Natural killer cell (primary cell): ENCODE results near the gene CDK14. TPM values are rescaled to one million over a fixed set of nuclear protein-coding genes. Genes with fewer than 3 reads are reported as not detected.

Experiments used
- ATAC-seq, 3 donors: fragments of 150-1000 bp in 2 of 3; fragments of 200-7000 bp in 1 of 3; cut with Tn5 transposase; 1 replicate in 1 of 3; 2 replicates in 2 of 3; pipeline ENCODE4 v1.10.0; 2021; ENCODE audit warnings: mild to moderate bottlenecking in 2 of 3, moderate library complexity in 2 of 3
- DNase-seq, 2 donors: peaks; one replicate each; pipeline versions ENCODE4 v3.0.0 to v3.0.0-alpha.2; 2013 to 2021; ENCODE audit warnings: mixed read lengths in 1 of 2
- H3K27ac ChIP-seq: one replicate; pipeline ENCODE4 v1.5.1; 2013; ENCODE audit warnings: mild to moderate bottlenecking, low read length
- H3K27me3 ChIP-seq: one replicate; pipeline ENCODE4 v1.6.1; 2013; ENCODE audit warnings: low read length; ENCODE audit not compliant: control insufficient read depth, insufficient read depth
- H3K36me3 ChIP-seq: one replicate; pipeline ENCODE4 v1.6.1; 2013; ENCODE audit warnings: low read length; ENCODE audit not compliant: control insufficient read depth, insufficient read depth
- H3K4me1 ChIP-seq: one replicate; pipeline ENCODE4 v1.6.1; 2013; ENCODE audit warnings: low read length; ENCODE audit not compliant: control insufficient read depth, insufficient read depth
- H3K4me3 ChIP-seq: one replicate; pipeline ENCODE4 v1.5.1; 2013; ENCODE audit warnings: low read length
- H3K9me3 ChIP-seq: one replicate; pipeline ENCODE4 v1.6.1; 2013; ENCODE audit warnings: low read length; ENCODE audit not compliant: control insufficient read depth, insufficient read depth
- H3K27ac Mint-ChIP-seq, 2 donors: one replicate each; pipeline ENCODE4 v1.8.0; 2022; ENCODE audit warnings: mild to moderate bottlenecking in 2 of 2, mixed read lengths in 2 of 2, moderate library complexity in 1 of 2
- H3K27me3 Mint-ChIP-seq, 2 donors: one replicate each; pipeline ENCODE4 v1.8.0; 2022; ENCODE audit warnings: low read depth in 2 of 2, mixed read lengths in 2 of 2
- H3K36me3 Mint-ChIP-seq: one replicate; pipeline ENCODE4 v1.8.0; 2022; ENCODE audit warnings: mixed read lengths
- H3K4me1 Mint-ChIP-seq, 2 donors: one replicate each; pipeline ENCODE4 v1.8.0; 2022; ENCODE audit warnings: mixed read lengths in 2 of 2
- H3K4me3 Mint-ChIP-seq: one replicate; pipeline ENCODE4 v1.8.0; 2022; ENCODE audit warnings: mild to moderate bottlenecking, moderate library complexity, mixed read lengths
- H3K9me3 Mint-ChIP-seq, 2 donors: one replicate each; pipeline ENCODE4 v1.8.0; 2022; ENCODE audit warnings: mixed read lengths in 2 of 2
- CTCF ChIP-seq: fragments of 200-600 bp; IDR thresholded peaks from one replicate; pipeline ENCODE4 v1.8.0; 2022; ENCODE audit warnings: antibody characterized with exemption
- WGBS: methylation state at CpG from one replicate; pipeline ENCODE4 v1.1.7; 2013; ENCODE audit warnings: missing lambda C conversion rate; ENCODE audit not compliant: insufficient coverage; 5-methylcytosine and 5-hydroxymethylcytosine counted together
- intact Hi-C: fragments of 100-400 bp; cut with micrococcal nuclease; formaldehyde crosslinking; loops from one replicate; pipeline ENCODE4 v1.14.2; 2022
- total RNA-seq, 4 donors: library from RNA; stranded (reverse); fragments of 120-200 nt in 1 of 4; gene quantifications; one replicate each; pipeline versions ENCODE4 v1.2.3 to v1.2.4, GENCODE V29; 2013 to 2022

The CDK14 gene
- total RNA-seq, 3 donors from 2014 or later (not counting 1 experiment from before 2014, with no cell fraction given) = 1.2 to 12.5 (median 1.9) TPM

GRCh38 chr7:91045606-91046005 lies 449.5 kb downstream of the CDK14 start:
- no peaks in the 10 kb centered on the region for H3K36me3 Mint-ChIP-seq
- H3K4me3 Mint-ChIP-seq = no peak overlapping the region
- no peak overlapping the region for H3K27ac Mint-ChIP-seq
- Histone ChIP-seq H3K27me3 (no peaks in the 10 kb centered on the region), H3K9me3 (no peaks in the 10 kb centered on the region), H3K4me3 (no peak overlapping the region), H3K4me1 (no peaks in the 10 kb centered on the region), H3K36me3 (no peaks in the 10 kb centered on the region), H3K27ac (no peak overlapping the region)
- H3K4me1 Mint-ChIP-seq = peaks cover 3% of the 10 kb centered on the region in 2 donors
- no peak for TF ChIP-seq CTCF
- WGBS = no CpG with 5 or more reads among the region's 1 CpG
- peaks cover 0 to 4% of the 10 kb centered on the region in 2 donors for H3K9me3 Mint-ChIP-seq
- intact Hi-C loops = no loop called here
- no peaks in the 10 kb centered on the region for H3K27me3 Mint-ChIP-seq
- ATAC-seq = no peak
- DNase-seq = no peak

DNA sequence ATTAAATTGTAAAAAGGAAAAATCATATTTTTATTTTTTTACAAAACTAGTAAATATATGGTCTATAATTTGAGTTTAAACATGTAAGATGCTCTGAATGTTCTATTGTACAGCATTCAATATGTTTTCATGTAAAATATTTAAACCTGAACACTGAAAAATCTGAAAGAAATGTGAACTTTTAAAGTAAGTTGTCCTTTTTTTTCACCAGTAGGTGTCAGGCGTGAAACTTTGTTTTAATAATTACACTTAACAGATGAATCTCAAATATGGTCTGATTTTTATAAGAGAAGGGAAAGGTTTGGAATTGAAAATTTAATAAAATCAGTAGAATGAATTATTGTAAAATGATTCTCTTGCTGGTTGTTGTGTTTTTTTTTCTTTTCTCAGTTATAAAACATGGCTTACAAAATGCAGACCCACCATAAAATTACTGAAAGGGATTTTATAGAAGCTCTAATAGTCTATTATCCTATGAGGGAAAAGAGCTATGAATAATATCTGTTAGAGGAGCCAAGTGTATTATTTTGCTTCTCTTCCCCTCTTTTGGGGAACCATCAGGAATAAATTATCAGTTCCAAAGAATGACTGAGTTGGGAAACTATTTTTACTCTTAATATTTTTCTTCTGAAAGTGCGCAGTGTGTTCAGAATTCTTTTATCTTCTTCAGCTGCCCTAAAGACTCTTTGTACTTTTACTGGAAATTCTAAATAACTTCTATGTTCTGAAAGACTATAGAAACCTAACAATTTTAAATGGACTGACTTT lies 450.4 kb downstream of the CDK14 start:
- Histone ChIP-seq H3K4me1 (no peaks in the 10 kb centered on the region), H3K27ac (no peak overlapping the region), H3K27me3 (no peaks in the 10 kb centered on the region), H3K4me3 (no peak overlapping the region), H3K36me3 (no peaks in the 10 kb centered on the region), H3K9me3 (no peaks in the 10 kb centered on the region)
- no peak for TF ChIP-seq CTCF
- Mint-ChIP-seq H3K4me3 (no peak overlapping the region), H3K36me3 (no peaks in the 10 kb centered on the region), H3K9me3 (peaks cover 0 to 4% of the 10 kb centered on the region in 2 donors), H3K27me3 (no peaks in the 10 kb centered on the region), H3K4me1 (peaks cover 5 to 8% of the 10 kb centered on the region in 2 donors), H3K27ac (no peak overlapping the region)
- no CpG with 5 or more reads among the region's 2 CpGs for WGBS
- intact Hi-C loops = no loop called here
- ATAC-seq (no peak), DNase-seq (no peak)

- H3K4me3 Mint-ChIP-seq = no peak overlapping the region
- Histone ChIP-seq H3K4me3 (no peak overlapping the region), H3K27me3 (no peaks in the 10 kb centered on the region), H3K9me3 (no peaks in the 10 kb centered on the region), H3K27ac (no peak overlapping the region), H3K36me3 (no peaks in the 10 kb centered on the region), H3K4me1 (no peaks in the 10 kb centered on the region)
- no peak overlapping the region for H3K27ac Mint-ChIP-seq
- H3K4me1 Mint-ChIP-seq = peaks cover 5 to 8% of the 10 kb centered on the region in 2 donors
- peaks cover 0 to 4% of the 10 kb centered on the region in 2 donors for H3K9me3 Mint-ChIP-seq
- TF ChIP-seq CTCF = no peak
- no CpG with 5 or more reads among the region's 2 CpGs for WGBS
- intact Hi-C loops = no loop called here
- no peaks in the 10 kb centered on the region for H3K36me3 Mint-ChIP-seq
- ATAC-seq (no peak), DNase-seq (no peak)
- no peaks in the 10 kb centered on the region for H3K27me3 Mint-ChIP-seq
Measured at GRCh38 chr7:91047636-91048035, 451.5 kb downstream of the CDK14 start.

DNA sequence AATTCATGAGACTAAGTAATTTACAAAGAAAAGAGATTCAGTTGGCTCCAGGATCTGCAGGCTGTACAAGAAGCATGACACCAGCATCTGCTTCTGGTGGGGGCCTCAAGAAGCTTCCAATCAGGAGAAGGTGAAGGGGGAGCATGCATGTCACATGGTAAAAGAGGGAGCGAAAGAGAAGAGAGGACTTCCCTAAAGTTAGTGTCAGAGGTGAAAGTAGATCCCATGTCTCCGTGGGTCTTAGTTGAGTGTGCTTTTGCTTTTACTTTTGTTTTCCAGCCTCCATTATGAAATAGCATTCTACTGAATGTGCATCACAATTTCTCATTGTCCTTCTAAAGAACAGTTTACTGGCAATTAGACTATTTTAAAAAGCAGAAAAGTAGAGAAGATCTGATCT lies 454.6 kb downstream of the CDK14 start:
- peak in 1 of 2 donors; percentile 10 for DNase-seq
- Histone ChIP-seq H3K9me3 (no peaks in the 10 kb centered on the region), H3K4me1 (no peaks in the 10 kb centered on the region), H3K27ac (no peak overlapping the region), H3K27me3 (no peaks in the 10 kb centered on the region), H3K36me3 (no peaks in the 10 kb centered on the region), H3K4me3 (no peak overlapping the region)
- Mint-ChIP-seq H3K27me3 (no peaks in the 10 kb centered on the region), H3K4me1 (peaks cover 5 to 8% of the 10 kb centered on the region in 2 donors), H3K27ac (peak overlapping the region; percentile 33 to 80), H3K9me3 (peaks cover 0 to 7% of the 10 kb centered on the region in 2 donors), H3K4me3 (peak overlapping the region; percentile 59), H3K36me3 (no peaks in the 10 kb centered on the region)
- peak; percentile 43 to 59 (median 53) for ATAC-seq
- 51% methylated on average over 2 of the region's 2 CpGs for WGBS
- TF ChIP-seq CTCF = no peak
- intact Hi-C loops = no loop called here
